SK-N-SH (cell line): ENCODE measurements around the gene GGA2. TPM values are rescaled to one million over a fixed set of nuclear protein-coding genes. Genes with fewer than 3 reads are reported as not detected.

Source experiments
- CTCF ChIA-PET: fragments of 300-600, 350-600 bp; formaldehyde crosslinking; extraction: SDS; loops from one replicate; lab custom pipeline; 2021; lab: Yijun Ruan, JAX
- POLR2A ChIA-PET: fragments of 350-600 bp; sonication (Branson Sonifier 250); formaldehyde crosslinking; extraction: SDS; loops from one replicate; lab custom pipeline; 2020; ENCODE audit warnings: antibody characterized with exemption, inconsistent platforms; lab: Yijun Ruan, JAX
- DNase-seq: peaks from one replicate; pipeline ENCODE4 v3.0.0; 2012
- H2AFZ ChIP-seq: fragments of 200-600 bp; sonication (generic); 2 replicates; pipeline ENCODE4 v1.8.1; 2016; ENCODE audit warnings: antibody characterized with exemption, mild to moderate bottlenecking, low read depth
- H3F3A ChIP-seq: fragments of 200-600 bp; sonication (generic); replicated peaks from 2 replicates; pipeline ENCODE3; 2016; ENCODE audit warnings: antibody characterized with exemption, mild to moderate bottlenecking; ENCODE audit not compliant: insufficient read depth
- H3K27ac ChIP-seq, 2 experiments: fragments of 200-500 bp in 1 of 2; fragments of 200-600 bp in 1 of 2; sonication (Bioruptor generic) in 1 of 2; sonication (generic), shearing (Covaris generic) in 1 of 2; 2 replicates each; pipeline versions ENCODE4 v1.5.1 to v1.6.1; 2014 to 2016; ENCODE audit warnings: low read depth in 2 of 2, inconsistent platforms in 1 of 2, low read length in 1 of 2, mild to moderate bottlenecking in 1 of 2, mixed read lengths in 1 of 2
- H3K27me3 ChIP-seq: fragments of 200-600 bp; sonication (generic), shearing (Covaris generic); 2 replicates; pipeline ENCODE4 v1.6.1; 2016; ENCODE audit warnings: mixed run types; ENCODE audit not compliant: insufficient read depth
- H3K36me3 ChIP-seq, 2 experiments: fragments of 200-500 bp in 1 of 2; fragments of 200-600 bp in 1 of 2; sonication (Bioruptor generic) in 1 of 2; sonication (generic) in 1 of 2; replicated peaks in 1 of 2; 2 replicates each; pipeline versions ENCODE3 to v1.5.1; 2014 to 2016; ENCODE audit warnings: low read length in 1 of 2, mild to moderate bottlenecking in 1 of 2; ENCODE audit not compliant: insufficient read depth in 2 of 2, control insufficient read depth in 1 of 2
- H3K4me1 ChIP-seq, 2 experiments: fragments of 200-500 bp in 1 of 2; fragments of 200-600 bp in 1 of 2; sonication (Bioruptor generic) in 1 of 2; sonication (generic), shearing (Covaris generic) in 1 of 2; 2 replicates each; pipeline versions ENCODE4 v1.5.1 to v1.6.1; 2014 to 2016; ENCODE audit warnings: low read depth in 1 of 2, low read length in 1 of 2, mixed run types in 1 of 2; ENCODE audit not compliant: insufficient read depth in 2 of 2, control insufficient read depth in 1 of 2
- H3K4me2 ChIP-seq: fragments of 200-600 bp; sonication (generic), shearing (Covaris generic); 2 replicates; pipeline ENCODE4 v1.6.1; 2017; ENCODE audit warnings: mixed run types
- H3K4me3 ChIP-seq, 2 experiments: fragments of 200-500 bp in 1 of 2; fragments of 200-600 bp in 1 of 2; sonication (Bioruptor generic) in 1 of 2; sonication (generic), shearing (Covaris generic) in 1 of 2; 2 replicates each; pipeline versions ENCODE4 v1.5.1 to v1.8.1; 2014 to 2016; ENCODE audit warnings: low read depth in 2 of 2, inconsistent platforms in 1 of 2, low read length in 1 of 2, mild to moderate bottlenecking in 1 of 2, mixed read lengths in 1 of 2, moderate library complexity in 1 of 2
- H3K79me2 ChIP-seq: fragments of 200-600 bp; sonication (generic); 2 replicates; pipeline ENCODE4 v1.8.1; 2017; ENCODE audit warnings: mild to moderate bottlenecking; ENCODE audit not compliant: insufficient read depth
- H3K9ac ChIP-seq: fragments of 200-600 bp; sonication (generic); 2 replicates; pipeline ENCODE4 v1.6.1; 2017; ENCODE audit warnings: mixed run types
- H3K9me2 ChIP-seq: fragments of 200-600 bp; sonication (generic); 2 replicates; pipeline ENCODE4 v1.6.1; 2017; ENCODE audit warnings: mixed run types
- H3K9me3 ChIP-seq: fragments of 200-600 bp; sonication (generic); 2 replicates; pipeline ENCODE4 v1.6.1; 2017; ENCODE audit warnings: mixed run types, mild to moderate bottlenecking, moderate library complexity
- H4K20me1 ChIP-seq: fragments of 200-600 bp; sonication (generic); 2 replicates; pipeline ENCODE4 v1.6.1; 2017; ENCODE audit warnings: mild to moderate bottlenecking, mixed run types; ENCODE audit not compliant: insufficient read depth
- CHD2 ChIP-seq: fragments of 150-350 bp; IDR thresholded peaks from 2 replicates; pipeline ENCODE4 v1.6.1; 2018; ENCODE audit warnings: low read length; ENCODE audit not compliant: partially characterized antibody
- CTCF ChIP-seq: fragments of 200-600 bp; sonication (generic); IDR thresholded peaks from 2 replicates; pipeline ENCODE4 v1.6.1; 2017; ENCODE audit warnings: antibody characterized with exemption, mild to moderate bottlenecking, moderate library complexity
- GABPA ChIP-seq: IDR thresholded peaks from 2 replicates; pipeline ENCODE4 v1.4.0; 2012; ENCODE audit warnings: low read depth, mild to moderate bottlenecking
- GATA2 ChIP-seq: sonication (generic); formaldehyde crosslinking; IDR thresholded peaks from 2 replicates; pipeline ENCODE4 v1.5.0; 2020; ENCODE audit warnings: mild to moderate bottlenecking, missing genetic modification reagents
- JUND ChIP-seq: IDR thresholded peaks from 2 replicates; pipeline ENCODE4 v1.4.0; 2012
- MAX ChIP-seq: IDR thresholded peaks from 2 replicates; pipeline ENCODE4 v1.4.0; 2012; ENCODE audit warnings: low read depth
- MEF2A ChIP-seq: IDR thresholded peaks from 2 replicates; pipeline ENCODE4 v1.4.0; 2012; ENCODE audit warnings: low read depth, borderline replicate concordance
- NFIC ChIP-seq: IDR thresholded peaks from 2 replicates; pipeline ENCODE4 v1.4.0; 2012; ENCODE audit warnings: borderline replicate concordance
- PBX3 ChIP-seq: IDR thresholded peaks from 2 replicates; pipeline ENCODE4; 2012
- RAD21 ChIP-seq: IDR thresholded peaks from 2 replicates; pipeline ENCODE4 v1.6.1; 2012; ENCODE audit warnings: mild to moderate bottlenecking, low read length
- REST ChIP-seq: IDR thresholded peaks from 2 replicates; pipeline ENCODE4 v1.6.1; 2012; ENCODE audit warnings: mild to moderate bottlenecking, low read depth, low read length, moderate library complexity
- RFX5 ChIP-seq: IDR thresholded peaks from 2 replicates; pipeline ENCODE4 v1.6.1; 2012; ENCODE audit warnings: mild to moderate bottlenecking, improper control_type of control experiment, low read length
- USF2 ChIP-seq: fragments of 150-350 bp; IDR thresholded peaks from 2 replicates; pipeline ENCODE4 v1.6.1; 2017; ENCODE audit warnings: antibody characterized with exemption, low read length, low read depth, borderline replicate concordance
- WGBS: methylation state at CpG from one replicate; pipeline ENCODE4 v1.1.6; 2017; ENCODE audit warnings: low lambda C conversion rate; 5-methylcytosine and 5-hydroxymethylcytosine counted together
- polyA plus RNA-seq, 3 experiments: library from polyadenylated mRNA; depleted of rRNA; stranded (reverse); fragments of >200 nt; gene quantifications; 2 replicates each; pipeline ENCODE4 v1.2.3, GENCODE V29; 2012

GGA2 gene
- polyA plus RNA-seq, 1 of the 3 experiments (the other 2 are of a cell fraction): 23.4 TPM

- TF ChIP-seq PBX3 (peak; percentile 32; the same call in 1 of the 2 replicates), CTCF (no peak)
- Histone ChIP-seq H3K9me2 (no peaks in the 10 kb centered on the region), H3K27me3 (no peaks in the 10 kb centered on the region), H3K4me1 (peaks cover 0 to 16% of the 10 kb centered on the region in 2 experiments; a peak in 1 of 4 replicates), H3K4me3 (no peak overlapping the region), H3K27ac (no peak overlapping the region), H3K79me2 (no peaks in the 10 kb centered on the region), H3K4me2 (no peak overlapping the region), H3K9me3 (no peaks in the 10 kb centered on the region), H3K9ac (no peak overlapping the region), H3K36me3 (peaks cover 28 to 44% of the 10 kb centered on the region in 2 experiments), H3F3A (peaks cover 15% of the 10 kb centered on the region), H2AFZ (no peak overlapping the region), H4K20me1 (no peaks in the 10 kb centered on the region)
- no peak for DNase-seq
- ChIA-PET CTCF (no interaction called here), POLR2A (no interaction called here)
- 60% methylated on average over 2 of the region's 2 CpGs for WGBS
These were observed 25.6 kb upstream of the GGA2 start for GRCh38 chr16:23535901-23536300.

GRCh38 chr16:23534868-23535860 lies 24.9 kb upstream of the GGA2 start:
- H3K79me2 ChIP-seq: no peaks in the 10 kb centered on the region
- H3K27ac ChIP-seq: no peak overlapping the region
- POLR2A ChIA-PET: no interaction called here
- peaks cover 28 to 41% of the 10 kb centered on the region in 2 experiments for H3K36me3 ChIP-seq
- H4K20me1 ChIP-seq: no peaks in the 10 kb centered on the region
- H3K27me3 ChIP-seq: no peaks in the 10 kb centered on the region
- H3K9me3 ChIP-seq: no peaks in the 10 kb centered on the region
- no peak overlapping the region for H3K4me3 ChIP-seq
- CTCF ChIA-PET: interaction anchor here (1.2 kb wide), 2 partner anchors 21 to 23 kb away, joined by 3 to 5 read pairs; partner anchors contain the start of gene UBFD1
- peaks cover 0 to 16% of the 10 kb centered on the region in 2 experiments; a peak in 1 of 4 replicates for H3K4me1 ChIP-seq
- H3K9ac ChIP-seq: no peak overlapping the region
- H3K9me2 ChIP-seq: no peaks in the 10 kb centered on the region
- peaks cover 15% of the 10 kb centered on the region for H3F3A ChIP-seq
- H3K4me2 ChIP-seq: no peak overlapping the region
- DNase-seq: no peak
- WGBS: 92% methylated on average over 8 of the region's 19 CpGs
- no peak overlapping the region for H2AFZ ChIP-seq
- TF ChIP-seq REST (no peak), CHD2 (no peak), NFIC (no peak), USF2 (no peak), JUND (no peak), GATA2 (CRISPR knock-in tag) (no peak), MAX (no peak), RAD21 (no peak), GABPA (no peak), RFX5 (no peak), MEF2A (no peak), PBX3 (no peak)
